HG03135 (cell line): ENCODE data around the gene NTSR2.

ENCODE experiments used
- ATAC-seq: cut with Tn5 transposase; IDR thresholded peaks from one replicate; pipeline ENCODE4 v1.9.1; 2021; ENCODE audit warnings: mild to moderate bottlenecking, moderate library complexity; ENCODE audit not compliant: unreplicated experiment

Gene NTSR2

GRCh38 chr2:11699686-11700670 lies 30.0 kb upstream of the NTSR2 start:
- ATAC-seq: no peak

GRCh38 chr2:11698009-11698922 lies 28.3 kb upstream of the NTSR2 start:
- ATAC-seq: no peak

- no peak for ATAC-seq
Observed at GRCh38 chr2:11697103-11697871, 27.3 kb upstream of the NTSR2 start.

GRCh38 chr2:11696736-11697102 lies 26.7 kb upstream of the NTSR2 start:
- no peak for ATAC-seq

GRCh38 chr2:11695576-11695975 lies 25.6 kb upstream of the NTSR2 start:
- no peak for ATAC-seq

- peak; percentile 69 for ATAC-seq
Observed at GRCh38 chr2:11692966-11693521, 23.0 kb upstream of the NTSR2 start.

GRCh38 chr2:11691076-11691660 lies 21.2 kb upstream of the NTSR2 start:
- ATAC-seq: no peak

GRCh38 chr2:11688222-11689069 lies 18.5 kb upstream of the NTSR2 start:
- peak; percentile 80 for ATAC-seq

GRCh38 chr2:11687736-11688135 lies 17.7 kb upstream of the NTSR2 start:
- ATAC-seq: no peak

GRCh38 chr2:11685906-11686470 lies 16.0 kb upstream of the NTSR2 start:
- no peak for ATAC-seq

- no peak for ATAC-seq
Observed at GRCh38 chr2:11684894-11685460, 15.0 kb upstream of the NTSR2 start.

GRCh38 chr2:11683966-11684365 lies 14.0 kb upstream of the NTSR2 start:
- ATAC-seq: no peak

- ATAC-seq: no peak
Observed at GRCh38 chr2:11683476-11683875, 13.5 kb upstream of the NTSR2 start.

GRCh38 chr2:11682590-11682915 lies 12.6 kb upstream of the NTSR2 start:
- ATAC-seq: no peak

GRCh38 chr2:11681722-11682589 lies 12.0 kb upstream of the NTSR2 start:
- ATAC-seq: no peak

- no peak for ATAC-seq
Observed at GRCh38 chr2:11680901-11681721, 11.1 kb upstream of the NTSR2 start.
